Sigmoid colon (tissue), 7 donors: ENCODE results near the gene ZDHHC1. TPM values are rescaled to one million over a fixed set of nuclear protein-coding genes. Genes with fewer than 3 reads are reported as not detected.

ENCODE experiments used
- DNase-seq: peaks from one replicate; pipeline ENCODE4 v3.0.0-alpha.2; 2019
- H3K27ac ChIP-seq, 4 donors: fragments of 200-600 bp; sonication (generic); one replicate each; pipeline ENCODE4 v1.5.1; 2016 to 2019; ENCODE audit warnings: mild to moderate bottlenecking in 1 of 4
- H3K27me3 ChIP-seq, 3 donors: fragments of 200-600 bp; sonication (generic); one replicate each; pipeline ENCODE4 v1.5.1; 2019; ENCODE audit warnings: mild to moderate bottlenecking in 1 of 3
- H3K36me3 ChIP-seq, 4 donors: fragments of 200-600 bp; sonication (generic); one replicate each; pipeline ENCODE4 v1.5.1; 2016 to 2019
- H3K4me1 ChIP-seq, 4 donors: fragments of 200-600 bp; sonication (generic); one replicate each; pipeline ENCODE4 v1.5.1; 2017 to 2019
- H3K4me3 ChIP-seq, 4 donors: fragments of 200-600 bp; sonication (generic); one replicate each; pipeline ENCODE4 v1.5.1; 2017 to 2019; ENCODE audit warnings: mild to moderate bottlenecking in 2 of 4, moderate library complexity in 1 of 4
- H3K9me3 ChIP-seq, 4 donors: fragments of 200-600 bp in 3 of 4; sonication (generic) in 3 of 4; one replicate each; pipeline versions ENCODE4 v1.5.1 to v1.6.1; 2013 to 2019
- EP300 ChIP-seq, 4 donors: sonication (generic); formaldehyde crosslinking; IDR thresholded peaks; one replicate each; pipeline ENCODE4 v1.6.1; 2017; ENCODE audit warnings: antibody characterized with exemption in 4 of 4
- POLR2A ChIP-seq, 2 donors: fragments of 450-650 bp; IDR thresholded peaks; one replicate each; pipeline ENCODE4 v1.6.1; 2016; ENCODE audit warnings: antibody characterized with exemption in 2 of 2, mild to moderate bottlenecking in 2 of 2, moderate library complexity in 2 of 2
- POLR2AphosphoS5 ChIP-seq, 4 donors: sonication (generic); formaldehyde crosslinking; IDR thresholded peaks; one replicate each; pipeline ENCODE4 v1.6.1; 2017; ENCODE audit warnings: antibody characterized with exemption in 4 of 4
- WGBS, 2 donors: extraction: QIAGEN DNeasy Blood & Tissue Kit; methylation state at CpG; one replicate each; pipeline ENCODE4 v1.1.7; 2013; 5-methylcytosine and 5-hydroxymethylcytosine counted together
- intact Hi-C: fragments of 100-400 bp; cut with DNase I; formaldehyde crosslinking; loops from one replicate; pipeline ENCODE4 v1.15.1; 2023
- polyA plus RNA-seq, 3 donors: library from polyadenylated mRNA; stranded (reverse); fragments of 200-250 nt; gene quantifications; one replicate each; pipeline ENCODE4 v1.2.3, GENCODE V29; 2013
- total RNA-seq, 4 donors: library from RNA; depleted of rRNA; stranded (reverse); fragments of >200 nt; gene quantifications; one replicate each; pipeline ENCODE4 v1.1.0, GENCODE V29; 2016
- TF ChIP-seq, protein P1 (sequence below), 4 experiments: fragments of 450-650 bp in 3 of 4; fragments of 200-600 bp in 1 of 4; IDR thresholded peaks; one replicate each; pipeline ENCODE4 v1.5.1; 2016 to 2019; ENCODE audit warnings: antibody characterized with exemption in 4 of 4, mild to moderate bottlenecking in 3 of 4, moderate library complexity in 2 of 4
- donor health status: healthy with polysubstance abuse.
- donor health status: Bipolar disorder and iron deficiency.
- donor health status: healthy.

The ZDHHC1 gene, protein sequence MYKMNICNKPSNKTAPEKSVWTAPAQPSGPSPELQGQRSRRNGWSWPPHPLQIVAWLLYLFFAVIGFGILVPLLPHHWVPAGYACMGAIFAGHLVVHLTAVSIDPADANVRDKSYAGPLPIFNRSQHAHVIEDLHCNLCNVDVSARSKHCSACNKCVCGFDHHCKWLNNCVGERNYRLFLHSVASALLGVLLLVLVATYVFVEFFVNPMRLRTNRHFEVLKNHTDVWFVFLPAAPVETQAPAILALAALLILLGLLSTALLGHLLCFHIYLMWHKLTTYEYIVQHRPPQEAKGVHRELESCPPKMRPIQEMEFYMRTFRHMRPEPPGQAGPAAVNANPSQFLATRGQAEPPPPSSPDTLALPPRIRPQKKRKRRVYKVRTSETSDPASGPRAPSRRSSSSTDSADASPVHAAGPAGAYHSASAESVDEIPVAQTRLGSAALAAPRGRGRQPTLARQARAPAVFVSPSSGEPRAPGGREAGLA
- total RNA-seq (10 to 100 TPM; 12.7 to 18.3 (median 16.1) TPM), polyA plus RNA-seq (1 to 10 TPM; 4.2 to 6.6 (median 4.4) TPM)

DNA sequence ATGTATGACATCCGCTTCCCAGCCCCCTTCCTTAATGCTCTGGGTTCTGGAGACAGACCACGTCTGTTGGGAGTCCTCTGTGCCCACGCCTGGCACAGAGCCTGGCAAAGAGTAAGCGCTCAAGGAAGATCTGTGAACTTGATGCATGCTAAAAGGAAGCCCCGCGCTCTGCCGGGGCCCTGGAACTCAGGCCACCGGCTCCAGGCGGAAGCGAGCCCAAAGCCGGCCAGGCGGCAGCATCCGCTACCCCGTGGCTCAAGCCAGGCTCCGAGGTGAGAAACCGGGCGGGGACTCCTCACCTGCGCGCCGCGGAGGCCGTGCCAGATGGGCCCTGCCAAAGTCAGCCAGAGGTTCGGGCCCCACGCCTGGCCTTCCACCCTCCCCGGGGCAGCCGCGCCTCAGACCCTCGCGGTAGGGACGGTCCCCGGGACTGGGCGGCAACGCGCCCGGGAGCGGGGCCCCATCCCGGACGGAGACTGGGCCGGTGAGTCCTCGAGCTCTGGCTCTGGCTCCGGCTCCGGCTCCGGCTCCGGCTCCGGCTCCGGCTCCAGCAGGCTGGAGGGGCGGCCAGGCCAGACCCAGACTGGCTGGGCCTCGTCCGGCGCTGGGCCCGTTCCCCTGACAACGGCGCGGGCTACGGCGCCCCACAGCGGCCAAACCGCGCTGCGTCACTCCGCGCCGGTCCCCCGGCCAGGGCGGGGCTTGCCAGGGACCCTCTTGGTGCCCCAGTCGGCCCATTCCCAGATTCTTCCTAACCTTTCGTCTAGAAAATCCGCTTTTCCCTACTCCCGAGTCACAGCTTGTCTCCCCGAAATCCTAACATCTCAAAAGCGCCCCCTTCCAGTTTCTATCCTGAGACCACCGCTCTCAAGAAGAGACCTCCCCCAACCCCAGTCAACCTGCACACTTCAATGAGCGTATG is at the start of gene ZDHHC1:
TSS of gene ZDHHC1 (minus strand) at position 606 of the 922 bp plus-strand sequence. CDS start 8,702 bp downstream, outside the sequence.
- WGBS, 2 donors, result 1 to 2% methylated on average over 73 of the region's 73 CpGs
- intact Hi-C loops, result no loop called here

DNA sequence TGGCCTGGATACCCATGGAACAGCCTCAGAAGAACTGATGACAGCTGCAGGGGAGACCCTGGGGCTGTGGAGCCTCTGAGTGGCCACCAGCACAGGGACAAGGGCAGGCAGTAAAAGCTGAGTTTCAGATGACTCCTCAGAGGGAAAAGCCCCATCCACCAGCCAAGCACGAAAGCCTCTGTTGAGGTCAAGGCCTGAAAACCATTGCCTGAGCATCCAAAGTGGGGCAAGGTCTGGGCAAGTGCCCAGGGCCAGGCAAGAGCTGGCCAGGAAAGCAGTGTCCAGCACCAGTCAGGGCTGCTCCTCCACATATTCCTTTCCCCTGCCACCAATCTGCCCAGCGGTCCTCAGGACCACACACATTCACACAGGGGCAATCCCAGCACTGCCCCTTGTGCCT is 48.3 kb upstream of the ZDHHC1 start:
- no peak for TF ChIP-seq POLR2AphosphoS5 (IDR thresholded peaks at IDR 0.05)
- TF ChIP-seq, protein P1, sequence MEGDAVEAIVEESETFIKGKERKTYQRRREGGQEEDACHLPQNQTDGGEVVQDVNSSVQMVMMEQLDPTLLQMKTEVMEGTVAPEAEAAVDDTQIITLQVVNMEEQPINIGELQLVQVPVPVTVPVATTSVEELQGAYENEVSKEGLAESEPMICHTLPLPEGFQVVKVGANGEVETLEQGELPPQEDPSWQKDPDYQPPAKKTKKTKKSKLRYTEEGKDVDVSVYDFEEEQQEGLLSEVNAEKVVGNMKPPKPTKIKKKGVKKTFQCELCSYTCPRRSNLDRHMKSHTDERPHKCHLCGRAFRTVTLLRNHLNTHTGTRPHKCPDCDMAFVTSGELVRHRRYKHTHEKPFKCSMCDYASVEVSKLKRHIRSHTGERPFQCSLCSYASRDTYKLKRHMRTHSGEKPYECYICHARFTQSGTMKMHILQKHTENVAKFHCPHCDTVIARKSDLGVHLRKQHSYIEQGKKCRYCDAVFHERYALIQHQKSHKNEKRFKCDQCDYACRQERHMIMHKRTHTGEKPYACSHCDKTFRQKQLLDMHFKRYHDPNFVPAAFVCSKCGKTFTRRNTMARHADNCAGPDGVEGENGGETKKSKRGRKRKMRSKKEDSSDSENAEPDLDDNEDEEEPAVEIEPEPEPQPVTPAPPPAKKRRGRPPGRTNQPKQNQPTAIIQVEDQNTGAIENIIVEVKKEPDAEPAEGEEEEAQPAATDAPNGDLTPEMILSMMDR (IDR thresholded peaks at IDR 0.05), result no peak
- TF ChIP-seq EP300 (IDR thresholded peaks at IDR 0.05), result no peak
- TF ChIP-seq POLR2A (IDR thresholded peaks at IDR 0.05), result no peak
- Histone ChIP-seq H3K4me1 (peaks cover 0 to 55% (median 47%) of the 10 kb centered on the region in 4 donors), H3K4me3 (no peak overlapping the region), H3K36me3 (peaks cover 0 to 10% (median 0%) of the 10 kb centered on the region in 4 donors), H3K27ac (no peak overlapping the region), H3K27me3 (no peaks in the 10 kb centered on the region), H3K9me3 (no peaks in the 10 kb centered on the region)
- 92 to 96% methylated on average over 2 of the region's 2 CpGs for WGBS, 2 donors
- DNase-seq, result no peak
- intact Hi-C loops, result no loop called here

More for the DNA sequence above, at the start of gene ZDHHC1:
- Histone ChIP-seq H3K27ac (peak within 1 kb of the TSS; percentile 78 to 85 (median 81)), H3K36me3 (peaks cover 0 to 8% (median 0%) of the 10 kb centered on the region in 4 donors), H3K27me3 (no peaks in the 10 kb centered on the region), H3K4me1 (peaks cover 0 to 24% (median 12%) of the 10 kb centered on the region in 4 donors), H3K4me3 (peak within 1 kb of the TSS; percentile 66 to 83 (median 76)), H3K9me3 (no peaks in the 10 kb centered on the region)
- TF ChIP-seq EP300 (IDR thresholded peaks at IDR 0.05) (no peak), POLR2A (IDR thresholded peaks at IDR 0.05) (peak; percentile 21), POLR2AphosphoS5 (IDR thresholded peaks at IDR 0.05) (peak in 3 of 4 donors; percentile 44 to 78 (median 59))
- TF ChIP-seq, protein P1 (IDR thresholded peaks at IDR 0.05), result peak; percentile 10 to 36 (median 32)
- DNase-seq, result peak; percentile 87

GRCh38 chr16:67463691-67464090 is 47.4 kb upstream of the ZDHHC1 start:
- H3K9me3 ChIP-seq, result no peaks in the 10 kb centered on the region
- H3K27ac ChIP-seq, result no peak overlapping the region
- H3K27me3 ChIP-seq, result no peaks in the 10 kb centered on the region
- intact Hi-C loops, result no loop called here
- peaks cover 0 to 10% (median 0%) of the 10 kb centered on the region in 4 donors for H3K36me3 ChIP-seq
- WGBS, 2 donors, result 89 to 94% methylated on average over 4 of the region's 4 CpGs
- no peak for TF ChIP-seq EP300 (IDR thresholded peaks at IDR 0.05)
- TF ChIP-seq POLR2AphosphoS5 (IDR thresholded peaks at IDR 0.05), result no peak
- no peak for TF ChIP-seq POLR2A (IDR thresholded peaks at IDR 0.05)
- TF ChIP-seq, protein P1 (IDR thresholded peaks at IDR 0.05), result no peak
- no peak overlapping the region for H3K4me3 ChIP-seq
- H3K4me1 ChIP-seq, result peaks cover 0 to 63% (median 55%) of the 10 kb centered on the region in 4 donors
- DNase-seq, result no peak

GRCh38 chr16:67463059-67463458 is 46.8 kb upstream of the ZDHHC1 start:
- Histone ChIP-seq H3K27me3 (no peaks in the 10 kb centered on the region), H3K27ac (peak overlapping the region in 1 of 4 donors; percentile 25), H3K4me3 (no peak overlapping the region), H3K9me3 (no peaks in the 10 kb centered on the region), H3K36me3 (peaks cover 0 to 10% (median 0%) of the 10 kb centered on the region in 4 donors), H3K4me1 (peaks cover 0 to 70% (median 62%) of the 10 kb centered on the region in 4 donors)
- intact Hi-C loops, result no loop called here
- WGBS, 2 donors, result 25 to 67% methylated on average over 5 of the region's 5 CpGs
- TF ChIP-seq EP300 (IDR thresholded peaks at IDR 0.05), result no peak
- peak in 1 of 2 donors; percentile 58 for TF ChIP-seq POLR2A (IDR thresholded peaks at IDR 0.05)
- peak in 1 of 4 donors; percentile 4 for TF ChIP-seq POLR2AphosphoS5 (IDR thresholded peaks at IDR 0.05)
- no peak for DNase-seq
